ENCODE measurements around the gene SDC3. TPM values are rescaled to one million over a fixed set of nuclear protein-coding genes. Genes with fewer than 3 reads are reported as not detected.

SDC3 gene
- total and polyA plus RNA-seq, 7 donors = 3.3 to 11.6 (median 6.8) TPM

GRCh38 chr1:30845237-30845903 lies 63.2 kb downstream of the SDC3 start:
- ATAC-seq = no peak
- H3K36me3 ChIP-seq (ENCODE audit: insufficient read depth in 1 of 2, low read depth in 1 of 2) = no peaks in the 10 kb centered on the region
- H3K4me3 ChIP-seq = no peak overlapping the region
- WGBS, 3 donors = 56 to 63% (median 56%) methylated on average over 10 of the region's 10 CpGs
- H3K4me1 ChIP-seq = peaks cover 4% of the 10 kb centered on the region
- H3K27me3 ChIP-seq (ENCODE audit: insufficient read depth in 3 of 3, low read length in 2 of 3) = peaks cover 0 to 21% (median 3%) of the 10 kb centered on the region in 3 donors
- no peak overlapping the region for H3K27ac ChIP-seq
- no peak for TF ChIP-seq CTCF (IDR thresholded peaks at IDR 0.05)
- no peak for DNase-seq
- H3K9me3 ChIP-seq = no peaks in the 10 kb centered on the region
- intact Hi-C loops (cut with DNase I) = no loop called here

- Histone ChIP-seq H3K4me1 (peaks cover 5% of the 10 kb centered on the region), H3K27me3 (ENCODE audit: insufficient read depth in 3 of 3, low read length in 2 of 3) (peaks cover 0 to 21% (median 3%) of the 10 kb centered on the region in 3 donors), H3K27ac (no peak overlapping the region), H3K4me3 (no peak overlapping the region), H3K9me3 (no peaks in the 10 kb centered on the region), H3K36me3 (ENCODE audit: insufficient read depth in 1 of 2, low read depth in 1 of 2) (no peaks in the 10 kb centered on the region)
- 61 to 78% (median 75%) methylated on average over 5 of the region's 5 CpGs for WGBS, 3 donors
- TF ChIP-seq CTCF (IDR thresholded peaks at IDR 0.05) = no peak
- no peak for DNase-seq
- ATAC-seq = no peak
- intact Hi-C loops (cut with DNase I) = no loop called here
These were observed 63.9 kb downstream of the SDC3 start for GRCh38 chr1:30844631-30845030.

GRCh38 chr1:30842697-30843354 lies 65.7 kb downstream of the SDC3 start:
- 50 to 54% (median 50%) methylated on average over 7 of the region's 7 CpGs for WGBS, 3 donors
- TF ChIP-seq CTCF (IDR thresholded peaks at IDR 0.05) = no peak
- ATAC-seq (peak in 1 of 4 donors; percentile 68), DNase-seq (no peak)
- H3K27me3 ChIP-seq (ENCODE audit: insufficient read depth in 3 of 3, low read length in 2 of 3) = peaks cover 0 to 26% (median 3%) of the 10 kb centered on the region in 3 donors
- intact Hi-C loops (cut with DNase I) = no loop called here
- H3K9me3 ChIP-seq = no peaks in the 10 kb centered on the region
- H3K36me3 ChIP-seq (ENCODE audit: insufficient read depth in 1 of 2, low read depth in 1 of 2) = no peaks in the 10 kb centered on the region
- H3K4me3 ChIP-seq = no peak overlapping the region
- H3K4me1 ChIP-seq = peaks cover 5% of the 10 kb centered on the region
- H3K27ac ChIP-seq = no peak overlapping the region

GRCh38 chr1:30840904-30841598 lies 67.5 kb downstream of the SDC3 start:
- 24 to 45% (median 26%) methylated on average over 9 to 10 of the region's 10 CpGs for WGBS, 3 donors
- H3K4me3 ChIP-seq = no peak overlapping the region
- TF ChIP-seq CTCF (IDR thresholded peaks at IDR 0.05) = no peak
- H3K4me1 ChIP-seq = peaks cover 5% of the 10 kb centered on the region
- DNase-seq = peak in 1 of 2 donors; percentile 64
- no peaks in the 10 kb centered on the region for H3K36me3 ChIP-seq (ENCODE audit: insufficient read depth in 1 of 2, low read depth in 1 of 2)
- intact Hi-C loops (cut with DNase I) = no loop called here
- no peaks in the 10 kb centered on the region for H3K9me3 ChIP-seq
- H3K27me3 ChIP-seq (ENCODE audit: insufficient read depth in 3 of 3, low read length in 2 of 3) = peaks cover 0 to 19% (median 0%) of the 10 kb centered on the region in 3 donors
- no peak overlapping the region for H3K27ac ChIP-seq
- ATAC-seq = peak; percentile 79 to 88 (median 86)

Data from psoas muscle (tissue), 8 donors.